22Rv1 (cell line): ENCODE results near the gene RAI1.

Source experiments
- CTCF ChIP-seq: fragments of 450-650 bp; IDR thresholded peaks from 2 replicates; pipeline ENCODE4 v1.5.1; 2017; ENCODE audit warnings: mild to moderate bottlenecking
- ZFX ChIP-seq: fragments of 450-650 bp; IDR thresholded peaks from 2 replicates; pipeline ENCODE4 v1.6.1; 2017; ENCODE audit warnings: antibody characterized with exemption, borderline replicate concordance

GRCh38 chr17:17822616-17823015, 141.4 kb downstream of the RAI1 start:
- TF ChIP-seq CTCF: no peak
- TF ChIP-seq ZFX: no peak
